Progenitor cell of endocrine pancreas (in vitro differentiated cells): ENCODE measurements around the gene RARA. TPM values are rescaled to one million over a fixed set of nuclear protein-coding genes. Genes with fewer than 3 reads are reported as not detected.
A peak's percentile ranks its signal among the peaks of the same experiment; 100 is the strongest.
"Not testable (repeated sequence)": the region's sequence is repeated elsewhere in the genome, so short reads cannot be mapped to it uniquely, and the experiment has no call there.

Experiments
- DNase-seq: peaks from one replicate; pipeline ENCODE4 v3.0.0; 2021; ENCODE audit warnings: low spot score; ENCODE audit not compliant: unreplicated experiment
- H3K27ac Mint-ChIP-seq: 2 replicates; pipeline ENCODE4 v1.8.0; 2021; ENCODE audit warnings: mild to moderate bottlenecking, moderate library complexity, mixed read lengths
- H3K27me3 Mint-ChIP-seq: 2 replicates; pipeline ENCODE4 v1.8.0; 2021; ENCODE audit warnings: mixed read lengths
- H3K36me3 Mint-ChIP-seq: 2 replicates; pipeline ENCODE4 v1.8.0; 2022; ENCODE audit warnings: mixed read lengths; ENCODE audit not compliant: insufficient read depth
- H3K4me1 Mint-ChIP-seq: 2 replicates; pipeline ENCODE4 v1.8.0; 2021; ENCODE audit warnings: low read depth, mixed read lengths
- H3K4me3 Mint-ChIP-seq: 2 replicates; pipeline ENCODE4 v1.8.0; 2021; ENCODE audit warnings: low read depth, mild to moderate bottlenecking, moderate library complexity, mixed read lengths
- H3K9me3 Mint-ChIP-seq: 2 replicates; pipeline ENCODE4 v1.8.0; 2021; ENCODE audit warnings: low read depth, mixed read lengths
- total RNA-seq: library from RNA; stranded (reverse); gene quantifications from 2 replicates; pipeline ENCODE4 v1.2.1, GENCODE V29; 2021
- TF ChIP-seq, protein P1 (sequence below): fragments of 200-600 bp; sonication (generic); IDR thresholded peaks from one replicate; pipeline ENCODE4 v1.5.0; 2021; ENCODE audit warnings: antibody characterized with exemption, mild to moderate bottlenecking; ENCODE audit not compliant: unreplicated experiment

RARA gene
- total RNA-seq, 1 donor from 2014 or later: 50.8 TPM

DNA sequence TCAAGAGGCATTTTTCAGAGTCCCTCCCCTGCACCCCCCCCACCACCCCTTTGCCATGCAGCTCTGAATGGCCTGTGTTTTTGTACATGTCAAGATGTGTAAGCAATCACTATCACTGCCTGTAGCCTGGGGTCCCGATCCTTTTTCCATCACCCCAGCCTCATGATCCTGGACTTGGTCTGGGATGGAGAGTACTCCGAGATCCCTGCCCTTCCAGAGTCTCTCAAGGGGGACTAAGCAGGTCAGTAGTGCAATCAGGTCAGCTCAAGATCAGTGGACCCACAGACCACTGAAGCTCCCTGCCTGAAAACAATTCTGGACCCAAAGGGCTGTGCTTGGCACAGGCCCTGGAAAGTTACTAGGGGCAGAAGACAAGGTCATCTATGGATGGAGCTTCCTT is 63.1 kb downstream of the RARA start:
- Mint-ChIP-seq H3K27me3 (no peaks in the 10 kb centered on the region), H3K27ac (peak overlapping the region; percentile 54), H3K4me3 (no peak overlapping the region), H3K4me1 (peaks cover 3% of the 10 kb centered on the region), H3K36me3 (no peaks in the 10 kb centered on the region), H3K9me3 (peaks cover 6% of the 10 kb centered on the region)
- TF ChIP-seq, protein P1, sequence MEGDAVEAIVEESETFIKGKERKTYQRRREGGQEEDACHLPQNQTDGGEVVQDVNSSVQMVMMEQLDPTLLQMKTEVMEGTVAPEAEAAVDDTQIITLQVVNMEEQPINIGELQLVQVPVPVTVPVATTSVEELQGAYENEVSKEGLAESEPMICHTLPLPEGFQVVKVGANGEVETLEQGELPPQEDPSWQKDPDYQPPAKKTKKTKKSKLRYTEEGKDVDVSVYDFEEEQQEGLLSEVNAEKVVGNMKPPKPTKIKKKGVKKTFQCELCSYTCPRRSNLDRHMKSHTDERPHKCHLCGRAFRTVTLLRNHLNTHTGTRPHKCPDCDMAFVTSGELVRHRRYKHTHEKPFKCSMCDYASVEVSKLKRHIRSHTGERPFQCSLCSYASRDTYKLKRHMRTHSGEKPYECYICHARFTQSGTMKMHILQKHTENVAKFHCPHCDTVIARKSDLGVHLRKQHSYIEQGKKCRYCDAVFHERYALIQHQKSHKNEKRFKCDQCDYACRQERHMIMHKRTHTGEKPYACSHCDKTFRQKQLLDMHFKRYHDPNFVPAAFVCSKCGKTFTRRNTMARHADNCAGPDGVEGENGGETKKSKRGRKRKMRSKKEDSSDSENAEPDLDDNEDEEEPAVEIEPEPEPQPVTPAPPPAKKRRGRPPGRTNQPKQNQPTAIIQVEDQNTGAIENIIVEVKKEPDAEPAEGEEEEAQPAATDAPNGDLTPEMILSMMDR: no peak
- DNase-seq: no peak

DNA sequence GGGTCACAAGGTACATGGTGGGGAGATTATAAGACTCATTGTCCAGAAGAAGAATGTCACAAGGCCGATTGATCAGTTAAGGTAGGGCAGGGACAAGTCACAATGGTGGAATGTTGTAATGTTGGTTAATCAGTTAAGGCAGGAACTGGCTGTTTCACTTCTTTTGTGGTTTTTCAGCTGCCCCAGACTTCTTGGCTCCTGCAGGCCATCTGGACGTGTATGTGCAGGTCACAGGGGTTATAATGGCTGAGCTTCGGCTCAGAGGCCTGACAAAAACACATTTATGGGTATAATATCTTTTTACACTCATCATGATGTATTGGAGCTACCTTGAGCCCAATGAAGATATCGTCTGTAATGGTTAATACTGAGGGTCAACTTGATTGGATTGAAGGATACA is 63.7 kb downstream of the RARA start:
- H3K9me3 Mint-ChIP-seq, H3K4me1 Mint-ChIP-seq, H3K36me3 Mint-ChIP-seq, DNase-seq, H3K4me3 Mint-ChIP-seq, H3K27me3 Mint-ChIP-seq: not testable (repeated sequence)
- peak overlapping the region; percentile 54 for H3K27ac Mint-ChIP-seq

DNA sequence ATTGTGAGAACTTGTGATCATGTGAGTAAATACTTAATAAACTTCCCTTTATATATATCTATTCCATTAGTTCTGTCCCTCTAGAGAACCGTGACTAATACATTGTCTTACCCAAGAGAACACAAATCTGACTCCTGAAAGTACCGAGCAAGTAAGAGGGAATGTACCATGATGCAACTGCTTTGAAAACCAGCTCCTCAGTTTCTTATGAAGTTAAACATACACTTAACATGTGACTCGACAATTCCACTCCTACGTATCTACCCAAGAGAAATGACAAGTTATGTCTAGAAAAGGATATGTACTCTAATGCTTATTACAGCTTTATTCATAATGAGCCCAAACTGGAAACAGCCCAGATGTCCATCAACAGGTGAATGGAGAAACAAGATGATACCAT is 64.3 kb downstream of the RARA start:
- H3K27me3 Mint-ChIP-seq: no peaks in the 10 kb centered on the region
- peaks cover 6% of the 10 kb centered on the region for H3K9me3 Mint-ChIP-seq
- no peak for DNase-seq
- no peak overlapping the region for H3K4me3 Mint-ChIP-seq
- peaks cover 3% of the 10 kb centered on the region for H3K4me1 Mint-ChIP-seq
- TF ChIP-seq, protein P1: no peak
- no peak overlapping the region for H3K27ac Mint-ChIP-seq
- H3K36me3 Mint-ChIP-seq: no peaks in the 10 kb centered on the region

DNA sequence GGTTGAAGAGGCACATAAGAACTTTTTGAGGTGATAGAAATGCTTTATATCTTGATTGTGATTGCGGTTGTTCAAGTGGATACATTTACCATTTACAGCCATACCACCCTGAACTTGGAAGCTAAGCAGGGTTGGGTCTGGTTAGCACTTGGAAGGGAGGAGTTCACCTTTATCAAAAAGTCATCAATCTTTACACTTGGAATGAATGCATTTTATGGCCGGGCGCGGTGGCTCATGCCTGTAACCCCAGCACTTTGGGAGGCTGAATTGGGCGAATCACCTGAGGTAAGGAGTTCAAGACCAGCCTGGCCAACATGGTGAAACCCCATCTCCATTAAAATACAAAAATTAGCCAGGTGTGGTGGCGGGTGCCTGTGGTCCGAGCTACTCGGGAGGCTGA is 65.0 kb downstream of the RARA start:
- Mint-ChIP-seq H3K36me3 (no peaks in the 10 kb centered on the region), H3K27ac (no peak overlapping the region), H3K27me3 (no peaks in the 10 kb centered on the region), H3K4me3 (no peak overlapping the region), H3K4me1 (peaks cover 3% of the 10 kb centered on the region), H3K9me3 (peaks cover 6% of the 10 kb centered on the region)
- TF ChIP-seq, protein P1: no peak
- DNase-seq: no peak

DNA sequence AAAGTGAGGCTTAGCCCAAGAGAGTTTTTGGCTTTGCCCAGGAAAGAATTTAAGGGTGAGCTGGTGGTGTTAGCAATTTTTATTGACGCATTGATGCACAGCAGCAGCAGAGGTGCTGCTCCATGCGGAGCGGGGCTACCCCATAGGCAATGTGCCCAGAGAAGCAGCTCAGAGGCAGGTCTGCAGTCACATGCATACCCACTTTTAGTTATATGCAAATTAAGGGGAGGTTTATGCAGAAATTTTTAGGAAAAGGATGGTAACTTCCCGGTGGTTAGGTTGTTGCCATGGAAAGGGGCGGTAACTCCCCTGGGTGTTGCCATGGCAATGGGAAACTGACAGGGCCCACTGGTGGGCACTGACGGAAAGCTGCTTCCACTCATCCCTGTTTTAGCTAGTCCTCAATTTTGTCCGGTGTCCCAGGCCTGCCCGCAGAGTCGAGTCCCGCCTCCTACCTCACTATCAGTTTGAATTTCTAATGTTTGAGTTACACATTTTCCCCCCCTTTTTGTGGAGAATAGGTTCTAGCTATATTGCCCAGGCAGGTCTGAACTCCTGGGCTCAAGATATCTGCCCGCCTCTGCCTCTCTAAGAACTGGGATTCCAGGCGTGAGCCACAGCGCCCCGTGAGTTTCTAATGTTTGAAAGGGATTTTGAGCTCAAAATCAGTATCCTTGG is 66.0 kb downstream of the RARA start:
- no peaks in the 10 kb centered on the region for H3K27me3 Mint-ChIP-seq

DNA sequence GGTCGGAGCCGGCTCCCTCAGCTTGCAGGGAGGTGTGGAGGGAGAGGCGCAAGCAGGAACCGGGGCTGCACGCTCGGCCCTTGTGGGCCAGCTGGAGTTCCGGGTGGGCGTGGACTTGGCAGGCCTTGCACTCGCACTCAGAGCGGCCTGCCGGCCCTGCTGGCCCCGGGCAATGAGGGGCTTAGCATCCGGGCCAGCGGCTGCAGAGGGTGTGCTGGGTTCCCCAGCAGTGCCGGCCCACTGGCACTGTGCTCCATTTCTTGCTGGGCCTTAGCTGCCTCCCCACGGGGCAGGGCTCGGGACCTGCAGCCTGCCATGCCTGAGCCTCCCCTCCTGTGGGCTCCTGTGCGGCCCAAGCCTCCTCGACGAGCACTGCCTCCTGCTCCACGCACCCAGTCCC is 66.8 kb downstream of the RARA start:
- not testable (repeated sequence) for H3K36me3 Mint-ChIP-seq

More for the DNA sequence above, 66.0 kb downstream of the RARA start:
- no peaks in the 10 kb centered on the region for H3K36me3 Mint-ChIP-seq
- peaks cover 3% of the 10 kb centered on the region for H3K4me1 Mint-ChIP-seq
- TF ChIP-seq, protein P1: no peak
- H3K4me3 Mint-ChIP-seq: no peak overlapping the region
- no peak for DNase-seq
- H3K27ac Mint-ChIP-seq: no peak overlapping the region
- H3K9me3 Mint-ChIP-seq: peaks cover 6% of the 10 kb centered on the region

DNA sequence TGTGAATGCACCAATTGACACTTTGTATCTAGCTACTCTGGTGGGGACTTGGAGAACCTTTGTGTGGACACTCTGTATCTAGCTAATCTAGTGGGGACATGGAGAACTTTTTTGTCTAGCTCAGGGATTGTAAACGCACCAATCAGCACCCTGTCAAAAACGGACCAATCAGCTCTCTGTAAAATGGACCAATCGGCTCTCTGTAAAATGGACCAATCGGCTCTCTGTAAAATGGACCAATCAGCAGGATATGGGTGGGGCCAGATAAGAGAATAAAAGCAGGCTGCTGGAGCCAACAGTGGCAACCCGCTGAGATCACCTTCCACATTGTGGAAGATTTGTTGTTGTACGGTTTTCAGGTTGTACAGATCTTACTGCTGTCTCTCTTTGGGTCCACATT is 67.6 kb downstream of the RARA start:
- not testable (repeated sequence) for DNase-seq, H3K36me3 Mint-ChIP-seq, H3K4me3 Mint-ChIP-seq, H3K27ac Mint-ChIP-seq, H3K4me1 Mint-ChIP-seq, H3K27me3 Mint-ChIP-seq, H3K9me3 Mint-ChIP-seq

More for the DNA sequence above, 66.8 kb downstream of the RARA start:
- not testable (repeated sequence) for H3K9me3 Mint-ChIP-seq, H3K27me3 Mint-ChIP-seq, H3K4me1 Mint-ChIP-seq, DNase-seq, H3K4me3 Mint-ChIP-seq, H3K27ac Mint-ChIP-seq
